A549 (cell line): Measurements from ENCODE around the gene ADCY7. TPM values are rescaled to one million over a fixed set of nuclear protein-coding genes. Genes with fewer than 3 reads are reported as not detected.

Source experiments
- ATAC-seq, 2 experiments: fragments of 200-7000 bp in 1 of 2; fragments of >200 bp in 1 of 2; cut with Nextera tagmentation in 1 of 2; cut with Tn5 transposase in 1 of 2; 3 replicates each; pipeline versions ENCODE4 v1.8.0 to v1.9.1; 2018 to 2020; ENCODE audit warnings: mild to moderate bottlenecking in 1 of 2, moderate library complexity in 1 of 2
- CTCF ChIA-PET: fragments of 300-600 bp; sonication (Branson Sonifier 250); formaldehyde crosslinking; extraction: SDS; loops from one replicate; lab custom pipeline; 2021; ENCODE audit warnings: antibody characterized with exemption, inconsistent platforms; lab: Yijun Ruan, JAX
- POLR2A ChIA-PET: fragments of 350-600 bp; formaldehyde crosslinking; extraction: SDS; loops from one replicate; lab custom pipeline; 2021; ENCODE audit warnings: antibody characterized with exemption, inconsistent platforms; lab: Yijun Ruan, JAX
- DNase-seq, 2 experiments: peaks; one replicate each; pipeline versions ENCODE4 v3.0.0 to v3.0.0-alpha.2; 2011 to 2016; ENCODE audit warnings: low read depth in 1 of 2, low spot score in 1 of 2
- FAIRE-seq: peaks from 2 replicates; lab custom pipeline; 2011; peaks lifted over from hg19 to GRCh38; lab: Jason Lieb, UNC
- H3K27ac ChIP-seq, 2 experiments: fragments of >200 bp; sonication (Bioruptor Twin); formaldehyde crosslinking; 3 replicates each; pipeline ENCODE4 v1.5.1; 2016 to 2017
- H3K4me1 ChIP-seq: fragments of >200 bp; sonication (Bioruptor Twin); formaldehyde crosslinking; 3 replicates; pipeline ENCODE4 v1.6.1; 2016
- H3K4me2 ChIP-seq: fragments of >200 bp; sonication (Bioruptor Twin); formaldehyde crosslinking; 3 replicates; pipeline ENCODE4 v1.6.1; 2016
- H3K4me3 ChIP-seq: fragments of >200 bp; sonication (Bioruptor Twin); formaldehyde crosslinking; 3 replicates; pipeline ENCODE4 v1.5.1; 2016
- H3K9me3 ChIP-seq: fragments of >200 bp; sonication (Bioruptor Twin); formaldehyde crosslinking; 3 replicates; pipeline ENCODE4 v1.6.1; 2016
- CBX2 ChIP-seq: fragments of 200-600 bp; sonication (generic); IDR thresholded peaks from 2 replicates; pipeline ENCODE4 v1.6.1; 2016; ENCODE audit warnings: low read depth, mild to moderate bottlenecking, borderline replicate concordance
- CBX8 ChIP-seq: fragments of 200-600 bp; sonication (generic); IDR thresholded peaks from 2 replicates; pipeline ENCODE4 v1.6.1; 2016
- EHMT2 ChIP-seq: fragments of 200-600 bp; sonication (generic); IDR thresholded peaks from 2 replicates; pipeline ENCODE4 v1.6.1; 2016; ENCODE audit warnings: antibody characterized with exemption, low read depth, mild to moderate bottlenecking, moderate library complexity
- ESRRA ChIP-seq: fragments of 150-350 bp; IDR thresholded peaks from 2 replicates; pipeline ENCODE4 v1.6.1; 2014; ENCODE audit warnings: mild to moderate bottlenecking, low read length, borderline replicate concordance
- GATA3 ChIP-seq: IDR thresholded peaks from 2 replicates; pipeline ENCODE4 v1.6.1; 2012; ENCODE audit warnings: borderline replicate concordance
- HEYL ChIP-seq: fragments of 250-450 bp; sonication (Bioruptor Pico); IDR thresholded peaks from 2 replicates; pipeline ENCODE4 v1.8.0; 2021; ENCODE audit warnings: mild to moderate bottlenecking, moderate library complexity
- HOXA7 ChIP-seq: fragments of 250-450 bp; sonication (Bioruptor Pico); IDR thresholded peaks from 2 replicates; pipeline ENCODE4 v1.5.0; 2020; ENCODE audit warnings: mild to moderate bottlenecking, moderate library complexity
- KDM5A ChIP-seq: fragments of 200-600 bp; sonication (generic); IDR thresholded peaks from 2 replicates; pipeline ENCODE4 v1.6.1; 2016; ENCODE audit warnings: antibody characterized with exemption, mild to moderate bottlenecking
- MAFK ChIP-seq: fragments of 450-650 bp; IDR thresholded peaks from 2 replicates; pipeline ENCODE4 v1.6.1; 2014; ENCODE audit not compliant: partially characterized antibody
- POLR2AphosphoS2 ChIP-seq: conservative IDR thresholded peaks from 2 replicates; pipeline ENCODE4 v1.6.1; 2012; ENCODE audit warnings: low read length, improper control_type of control experiment, inconsistent platforms
- RAD21 ChIP-seq, 2 experiments: fragments of >200 bp in 1 of 2; sonication (Bioruptor Twin) in 1 of 2; formaldehyde crosslinking in 1 of 2; IDR thresholded peaks in 1 of 2; conservative IDR thresholded peaks in 1 of 2; 2 replicates in 1 of 2; 3 replicates in 1 of 2; pipeline ENCODE4 v1.6.1; 2012 to 2018; ENCODE audit warnings: inconsistent platforms in 1 of 2
- RFX5 ChIP-seq: fragments of 450-650 bp; IDR thresholded peaks from 2 replicates; pipeline ENCODE4 v1.7.1; 2014; ENCODE audit warnings: antibody characterized with exemption, mild to moderate bottlenecking, moderate library complexity
- RNF2 ChIP-seq: fragments of 200-600 bp; sonication (generic); IDR thresholded peaks from 2 replicates; pipeline ENCODE4 v1.6.1; 2016; ENCODE audit warnings: low read depth, mild to moderate bottlenecking, antibody characterized with exemption, moderate library complexity, borderline replicate concordance
- TFCP2L1 ChIP-seq: fragments of 250-450 bp; sonication (Bioruptor Pico); IDR thresholded peaks from 2 replicates; pipeline ENCODE4 v1.5.0; 2021; ENCODE audit warnings: mild to moderate bottlenecking
- ZC3H11A ChIP-seq: fragments of 450-650 bp; IDR thresholded peaks from 2 replicates; pipeline ENCODE4 v1.6.1; 2014; ENCODE audit warnings: antibody characterized with exemption, mild to moderate bottlenecking
- ZNF302 ChIP-seq: fragments of 250-450 bp; sonication (Bioruptor Pico); IDR thresholded peaks from 2 replicates; pipeline ENCODE4 v1.9.0; 2021; ENCODE audit warnings: inconsistent platforms, mild to moderate bottlenecking, moderate library complexity
- WGBS: methylation state at CpG from one replicate; pipeline ENCODE4 v1.1.6; 2017; ENCODE audit errors: missing lambda C conversion rate; 5-methylcytosine and 5-hydroxymethylcytosine counted together
- polyA plus RNA-seq, 4 experiments: library from polyadenylated mRNA; depleted of rRNA in 3 of 4; stranded (reverse); fragments of >200 nt; fragmentation: RNase III in 1 of 4; extraction: RNeasy Plus Mini Kit Qiagen cat#74134 plus additional on column Dnase treatment in 1 of 4; gene quantifications; 2 replicates in 3 of 4; 3 replicates in 1 of 4; pipeline ENCODE4 v1.2.3, GENCODE V29; 2011 to 2017
- TF ChIP-seq, protein P1 (sequence below): fragments of 150-350 bp; IDR thresholded peaks from 2 replicates; pipeline ENCODE4 v1.6.1; 2014; ENCODE audit warnings: low read depth, mild to moderate bottlenecking, low read length
- TF ChIP-seq, protein P2 (sequence below): IDR thresholded peaks from 2 replicates; pipeline ENCODE4 v1.6.1; 2012; ENCODE audit warnings: low read depth, borderline replicate concordance
- TF ChIP-seq, protein P3 (sequence below): fragments of 250-450 bp; sonication (Bioruptor Pico); IDR thresholded peaks from 2 replicates; pipeline ENCODE4 v1.5.0; 2020; ENCODE audit warnings: low read depth, mild to moderate bottlenecking, moderate library complexity
- TF ChIP-seq, protein P4 (sequence below): fragments of >200 bp; sonication (Bioruptor Twin); formaldehyde crosslinking; IDR thresholded peaks from 3 replicates; pipeline ENCODE4 v1.6.1; 2016
- TF ChIP-seq, protein P5 (sequence below): fragments of >200 bp; sonication (Bioruptor Twin); formaldehyde crosslinking; IDR thresholded peaks from 2 replicates; pipeline ENCODE4 v1.6.1; 2016

ADCY7 gene
- polyA plus RNA-seq, 2 of the 4 experiments (the other 2 are of a cell fraction): 10.5 to 18.7 TPM

DNA sequence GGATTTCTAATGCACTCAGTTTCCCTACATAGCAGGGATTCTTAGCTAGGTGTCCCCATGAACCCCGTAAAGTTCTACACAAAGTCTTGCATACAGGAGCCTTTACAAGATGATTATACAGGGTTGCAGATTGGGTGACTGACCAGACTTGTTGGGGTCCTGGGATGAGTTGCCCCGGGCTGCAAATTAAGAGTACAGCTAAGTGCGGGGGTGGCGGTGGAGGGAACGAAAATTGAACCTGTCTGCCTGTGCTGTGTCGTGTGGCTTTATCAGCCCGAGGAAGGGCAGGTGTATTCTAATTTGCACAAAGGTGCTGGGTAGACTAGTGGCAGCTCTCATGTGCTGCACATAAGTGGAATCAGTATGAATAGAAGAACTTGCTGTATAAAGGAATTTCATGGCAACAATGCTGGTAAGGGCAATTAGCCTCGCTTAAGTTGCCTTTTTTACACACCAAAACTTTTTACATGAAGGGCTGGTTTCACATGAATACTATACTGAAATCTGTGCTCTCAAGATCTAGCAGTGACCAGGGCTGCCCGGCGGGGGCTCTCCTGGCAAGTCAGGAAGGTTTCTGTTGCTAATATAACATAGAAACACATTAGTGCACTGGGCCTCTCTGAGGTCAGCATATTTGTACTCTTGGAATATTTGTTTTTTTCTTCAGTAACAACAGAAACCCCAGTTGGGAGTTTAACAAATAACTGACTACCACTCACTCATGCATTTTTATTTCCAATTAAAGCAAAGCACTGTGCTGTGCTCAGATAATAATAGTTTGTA is 50.7 kb downstream of the ADCY7 start:
- no peak for TF ChIP-seq HOXA7 (CRISPR knock-in tag)
- TF ChIP-seq ZC3H11A: no peak
- no peak for TF ChIP-seq RNF2
- no peak for TF ChIP-seq HEYL (CRISPR knock-in tag)
- TF ChIP-seq, protein P1, sequence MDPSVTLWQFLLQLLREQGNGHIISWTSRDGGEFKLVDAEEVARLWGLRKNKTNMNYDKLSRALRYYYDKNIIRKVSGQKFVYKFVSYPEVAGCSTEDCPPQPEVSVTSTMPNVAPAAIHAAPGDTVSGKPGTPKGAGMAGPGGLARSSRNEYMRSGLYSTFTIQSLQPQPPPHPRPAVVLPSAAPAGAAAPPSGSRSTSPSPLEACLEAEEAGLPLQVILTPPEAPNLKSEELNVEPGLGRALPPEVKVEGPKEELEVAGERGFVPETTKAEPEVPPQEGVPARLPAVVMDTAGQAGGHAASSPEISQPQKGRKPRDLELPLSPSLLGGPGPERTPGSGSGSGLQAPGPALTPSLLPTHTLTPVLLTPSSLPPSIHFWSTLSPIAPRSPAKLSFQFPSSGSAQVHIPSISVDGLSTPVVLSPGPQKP: no peak
- TF ChIP-seq KDM5A: no peak
- TF ChIP-seq ZNF302 (CRISPR knock-in tag): no peak
- FAIRE-seq (no peak), ATAC-seq (no peak), DNase-seq (no peak)
- no peak overlapping the region for H3K4me2 ChIP-seq
- H3K4me3 ChIP-seq: no peak overlapping the region
- H3K4me1 ChIP-seq: no peaks in the 10 kb centered on the region
- CTCF ChIA-PET: interaction anchor here (1.5 kb wide), 1 partner anchor 76 kb away, joined by 4 read pairs; no protein-coding TSS in a partner anchor
- H3K27ac ChIP-seq: no peak overlapping the region
- H3K9me3 ChIP-seq: no peaks in the 10 kb centered on the region
- 85% methylated on average over 10 of the region's 10 CpGs for WGBS
- POLR2A ChIA-PET: no interaction called here

DNA sequence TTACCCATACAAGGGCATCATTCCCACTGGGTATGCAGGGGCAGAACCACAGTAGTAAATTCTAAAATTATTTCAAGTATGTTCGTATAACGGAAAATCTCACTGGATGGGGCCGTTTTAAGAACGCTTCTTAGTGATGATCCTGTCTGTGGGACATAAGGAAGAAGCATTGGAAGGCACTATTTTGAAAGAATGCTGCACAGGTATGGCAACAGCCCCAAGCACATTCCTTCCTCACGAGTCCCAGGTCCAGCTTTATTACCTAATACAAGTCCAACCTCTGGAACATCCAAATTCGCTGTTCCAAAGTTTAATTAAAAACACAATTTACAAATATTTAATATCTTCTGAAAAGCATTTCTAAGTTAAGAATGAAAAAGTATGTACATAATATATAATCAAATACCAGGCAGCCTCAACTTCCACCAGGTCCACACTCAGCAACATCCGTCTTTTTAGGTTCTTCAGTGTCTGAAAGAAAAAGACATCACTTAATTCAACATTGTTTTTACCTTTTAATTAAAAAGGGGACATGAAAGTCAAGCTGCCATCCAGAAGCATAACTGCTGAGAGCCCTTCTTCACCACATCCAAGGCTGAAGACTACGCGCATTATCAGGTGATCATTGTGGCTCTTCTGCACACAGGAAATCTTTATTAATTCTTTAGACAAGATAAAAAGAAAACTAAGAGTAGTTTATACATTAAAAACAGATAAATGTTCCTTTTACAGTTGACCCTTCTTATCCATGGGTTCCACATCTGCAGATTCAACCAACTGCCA is 52.6 kb downstream of the ADCY7 start:
- Histone ChIP-seq H3K27ac (no peak overlapping the region), H3K4me2 (no peak overlapping the region), H3K4me1 (no peaks in the 10 kb centered on the region), H3K4me3 (no peak overlapping the region), H3K9me3 (no peaks in the 10 kb centered on the region)
- TF ChIP-seq GATA3 (no peak), EHMT2 (no peak), RAD21 (conservative IDR thresholded peaks at IDR 0.05 in 1 of 2, IDR thresholded peaks at IDR 0.05 in 1 of 2) (no peak), RFX5 (no peak), CBX8 (no peak), POLR2AphosphoS2 (no peak), HOXA7 (CRISPR knock-in tag) (no peak), TFCP2L1 (CRISPR knock-in tag) (no peak), ZNF302 (CRISPR knock-in tag) (no peak), CBX2 (no peak), MAFK (no peak), KDM5A (no peak), ESRRA (no peak)
- TF ChIP-seq, protein P2, sequence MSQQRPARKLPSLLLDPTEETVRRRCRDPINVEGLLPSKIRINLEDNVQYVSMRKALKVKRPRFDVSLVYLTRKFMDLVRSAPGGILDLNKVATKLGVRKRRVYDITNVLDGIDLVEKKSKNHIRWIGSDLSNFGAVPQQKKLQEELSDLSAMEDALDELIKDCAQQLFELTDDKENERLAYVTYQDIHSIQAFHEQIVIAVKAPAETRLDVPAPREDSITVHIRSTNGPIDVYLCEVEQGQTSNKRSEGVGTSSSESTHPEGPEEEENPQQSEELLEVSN: no peak
- TF ChIP-seq, protein P3, sequence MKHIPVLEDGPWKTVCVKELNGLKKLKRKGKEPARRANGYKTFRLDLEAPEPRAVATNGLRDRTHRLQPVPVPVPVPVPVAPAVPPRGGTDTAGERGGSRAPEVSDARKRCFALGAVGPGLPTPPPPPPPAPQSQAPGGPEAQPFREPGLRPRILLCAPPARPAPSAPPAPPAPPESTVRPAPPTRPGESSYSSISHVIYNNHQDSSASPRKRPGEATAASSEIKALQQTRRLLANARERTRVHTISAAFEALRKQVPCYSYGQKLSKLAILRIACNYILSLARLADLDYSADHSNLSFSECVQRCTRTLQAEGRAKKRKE (CRISPR knock-in tag): no peak
- TF ChIP-seq, protein P4, sequence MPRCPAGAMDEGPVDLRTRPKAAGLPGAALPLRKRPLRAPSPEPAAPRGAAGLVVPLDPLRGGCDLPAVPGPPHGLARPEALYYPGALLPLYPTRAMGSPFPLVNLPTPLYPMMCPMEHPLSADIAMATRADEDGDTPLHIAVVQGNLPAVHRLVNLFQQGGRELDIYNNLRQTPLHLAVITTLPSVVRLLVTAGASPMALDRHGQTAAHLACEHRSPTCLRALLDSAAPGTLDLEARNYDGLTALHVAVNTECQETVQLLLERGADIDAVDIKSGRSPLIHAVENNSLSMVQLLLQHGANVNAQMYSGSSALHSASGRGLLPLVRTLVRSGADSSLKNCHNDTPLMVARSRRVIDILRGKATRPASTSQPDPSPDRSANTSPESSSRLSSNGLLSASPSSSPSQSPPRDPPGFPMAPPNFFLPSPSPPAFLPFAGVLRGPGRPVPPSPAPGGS: no peak
- TF ChIP-seq, protein P5, sequence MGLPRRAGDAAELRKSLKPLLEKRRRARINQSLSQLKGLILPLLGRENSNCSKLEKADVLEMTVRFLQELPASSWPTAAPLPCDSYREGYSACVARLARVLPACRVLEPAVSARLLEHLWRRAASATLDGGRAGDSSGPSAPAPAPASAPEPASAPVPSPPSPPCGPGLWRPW: no peak
- TF ChIP-seq, protein P1: no peak
- ATAC-seq: no peak
- DNase-seq: no peak
- ChIA-PET POLR2A (no interaction called here), CTCF (no interaction called here)
- no peak for FAIRE-seq
- WGBS: 90% methylated on average over 9 of the region's 9 CpGs
